Naive B cell (primary cell): ENCODE data around the gene CRAMP1. TPM values are rescaled to one million over a fixed set of nuclear protein-coding genes. Genes with fewer than 3 reads are reported as not detected.
A peak's percentile ranks its signal among the peaks of the same experiment; 100 is the strongest.

ENCODE experiments used
- ATAC-seq, 2 donors: fragments of 150-1000 bp; cut with Tn5 transposase; 2 replicates each; pipeline ENCODE4 v1.10.0; 2021; ENCODE audit warnings: low read depth in 2 of 2, mild to moderate bottlenecking in 2 of 2, moderate library complexity in 2 of 2
- DNase-seq: peaks from one replicate; pipeline ENCODE4 v3.0.0; 2022
- H3K27ac Mint-ChIP-seq, 6 donors: one replicate each; pipeline ENCODE4 v1.8.0; 2020 to 2022; ENCODE audit warnings: mild to moderate bottlenecking in 6 of 6, mixed read lengths in 6 of 6, moderate library complexity in 5 of 6, inconsistent platforms in 2 of 6
- H3K27me3 Mint-ChIP-seq, 3 donors: one replicate each; pipeline ENCODE4 v1.8.0; 2021 to 2022; ENCODE audit warnings: mixed read lengths in 3 of 3, mild to moderate bottlenecking in 1 of 3
- H3K36me3 Mint-ChIP-seq, 2 donors: one replicate each; pipeline ENCODE4 v1.8.0; 2020 to 2022; ENCODE audit warnings: mixed read lengths in 2 of 2, inconsistent platforms in 1 of 2, mild to moderate bottlenecking in 1 of 2
- H3K4me1 Mint-ChIP-seq, 3 donors: one replicate each; pipeline ENCODE4 v1.8.0; 2020 to 2022; ENCODE audit warnings: mixed read lengths in 3 of 3, inconsistent platforms in 1 of 3, mild to moderate bottlenecking in 1 of 3, moderate library complexity in 1 of 3
- H3K4me3 Mint-ChIP-seq, 8 donors: one replicate each; pipeline ENCODE4 v1.8.0; 2020 to 2022; ENCODE audit warnings: mild to moderate bottlenecking in 8 of 8, mixed read lengths in 8 of 8, moderate library complexity in 8 of 8, inconsistent platforms in 2 of 8
- H3K9me3 Mint-ChIP-seq, 7 donors: one replicate each; pipeline ENCODE4 v1.8.0; 2020 to 2022; ENCODE audit warnings: mixed read lengths in 7 of 7, mild to moderate bottlenecking in 5 of 7, inconsistent platforms in 2 of 7, moderate library complexity in 1 of 7
- polyA plus RNA-seq, 6 donors: library from polyadenylated mRNA; unstranded; fragments of 300-500 nt; fragmentation: Illumina TruSeq; gene quantifications; one replicate each; pipeline ENCODE4 v1.2.3, GENCODE V29; 2021; ENCODE audit warnings: low read depth in 6 of 6

The CRAMP1 gene
- polyA plus RNA-seq, 6 donors from 2014 or later: 1.8 to 6.0 (median 2.2) TPM

DNA sequence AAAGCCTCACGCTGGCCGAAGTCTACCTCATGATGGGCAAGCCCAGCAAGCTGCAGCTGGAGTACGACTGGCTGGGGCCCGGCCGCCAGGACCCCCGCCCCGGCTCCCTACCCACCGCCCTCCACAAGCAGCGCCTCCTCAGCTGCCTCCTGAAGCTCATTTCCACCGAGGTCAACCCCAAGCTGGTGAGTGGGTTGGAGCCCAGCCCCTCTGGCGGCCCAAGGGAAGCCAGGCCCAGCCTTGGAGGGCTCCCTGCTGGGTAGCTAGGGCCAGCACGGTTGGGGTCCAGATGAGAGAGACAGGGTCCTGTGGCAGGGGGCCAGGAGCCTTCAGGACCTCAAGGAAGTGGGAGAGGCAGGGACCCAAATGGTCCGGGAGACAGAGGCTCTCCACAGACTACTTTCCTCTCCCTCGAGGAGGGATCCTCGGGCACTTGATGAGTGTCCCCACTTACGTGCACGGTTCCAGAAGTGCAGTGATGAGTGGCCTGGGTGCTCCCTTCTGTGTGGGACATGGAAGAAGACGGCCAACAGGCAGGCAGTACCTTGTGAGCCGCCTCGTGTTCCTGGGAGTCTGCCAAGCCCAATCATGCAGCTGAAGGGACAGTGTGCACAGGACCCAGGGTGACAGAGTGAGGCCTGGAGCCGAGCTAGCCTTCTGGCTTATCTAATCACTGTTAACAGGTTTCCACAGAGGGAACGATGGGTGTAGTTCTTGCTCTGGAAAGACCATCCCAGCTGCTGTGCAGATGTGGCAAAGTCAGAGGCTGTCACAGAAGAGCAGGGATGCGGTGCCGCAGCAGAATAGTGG lies 44.9 kb downstream of the CRAMP1 start:
- H3K4me1 Mint-ChIP-seq: peaks cover 5 to 21% (median 11%) of the 10 kb centered on the region in 3 donors
- H3K27me3 Mint-ChIP-seq: no peaks in the 10 kb centered on the region
- H3K9me3 Mint-ChIP-seq: no peaks in the 10 kb centered on the region
- ATAC-seq: no peak
- no peak for DNase-seq
- peak overlapping the region in 1 of 6 donors; percentile 56 for H3K27ac Mint-ChIP-seq
- peak overlapping the region in 1 of 8 donors; percentile 5 for H3K4me3 Mint-ChIP-seq
- peaks cover 5 to 14% of the 10 kb centered on the region in 2 donors for H3K36me3 Mint-ChIP-seq

DNA sequence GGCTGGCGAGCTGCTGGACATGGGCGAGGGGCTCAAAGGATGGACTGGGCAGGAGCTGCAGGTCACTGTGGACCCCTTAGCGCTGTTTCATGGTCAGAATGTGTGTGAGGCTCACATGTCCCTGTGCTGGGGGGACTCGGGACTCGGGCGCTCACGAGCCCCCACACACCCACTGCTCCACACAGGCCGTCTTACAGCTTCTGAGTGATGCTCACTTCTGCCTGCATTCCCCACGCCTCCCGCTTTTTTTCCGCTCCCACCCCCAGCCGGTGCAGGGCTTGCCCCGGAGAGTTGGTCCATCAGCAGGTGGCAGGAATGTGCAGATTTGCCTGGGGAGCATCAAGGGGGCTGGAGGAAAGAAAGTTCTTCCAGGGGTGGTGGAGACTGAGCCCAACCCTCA lies 45.7 kb downstream of the CRAMP1 start:
- H3K36me3 Mint-ChIP-seq: peaks cover 5 to 14% of the 10 kb centered on the region in 2 donors
- H3K27me3 Mint-ChIP-seq: no peaks in the 10 kb centered on the region
- no peak for DNase-seq
- ATAC-seq: no peak
- H3K4me3 Mint-ChIP-seq: no peak overlapping the region
- H3K27ac Mint-ChIP-seq: no peak overlapping the region
- H3K9me3 Mint-ChIP-seq: no peaks in the 10 kb centered on the region
- peaks cover 5 to 20% (median 11%) of the 10 kb centered on the region in 3 donors for H3K4me1 Mint-ChIP-seq

DNA sequence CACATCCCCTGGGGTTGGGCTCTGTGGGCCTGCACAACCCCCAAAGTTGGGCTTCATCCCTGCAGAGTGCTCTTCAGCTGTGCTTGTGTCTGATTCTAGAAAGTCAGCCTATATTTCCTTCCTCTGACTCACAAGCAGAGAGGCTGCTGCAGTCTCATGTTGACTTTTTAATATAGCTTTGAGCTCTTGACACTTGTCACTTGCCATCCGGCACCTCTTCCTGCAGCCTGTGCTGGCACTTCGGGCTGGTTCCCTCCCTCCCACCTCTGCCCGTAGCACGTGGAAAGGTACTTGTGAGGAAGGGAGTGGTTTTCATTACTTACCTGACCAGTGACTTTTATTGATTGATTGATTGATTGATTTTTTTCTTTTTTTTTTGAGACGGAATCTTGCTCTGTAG lies 46.9 kb downstream of the CRAMP1 start:
- Mint-ChIP-seq H3K4me1 (peaks cover 5 to 20% (median 11%) of the 10 kb centered on the region in 3 donors), H3K9me3 (no peaks in the 10 kb centered on the region), H3K36me3 (peaks cover 10 to 14% of the 10 kb centered on the region in 2 donors), H3K27ac (no peak overlapping the region), H3K27me3 (no peaks in the 10 kb centered on the region), H3K4me3 (no peak overlapping the region)
- DNase-seq (no peak), ATAC-seq (no peak)

DNA sequence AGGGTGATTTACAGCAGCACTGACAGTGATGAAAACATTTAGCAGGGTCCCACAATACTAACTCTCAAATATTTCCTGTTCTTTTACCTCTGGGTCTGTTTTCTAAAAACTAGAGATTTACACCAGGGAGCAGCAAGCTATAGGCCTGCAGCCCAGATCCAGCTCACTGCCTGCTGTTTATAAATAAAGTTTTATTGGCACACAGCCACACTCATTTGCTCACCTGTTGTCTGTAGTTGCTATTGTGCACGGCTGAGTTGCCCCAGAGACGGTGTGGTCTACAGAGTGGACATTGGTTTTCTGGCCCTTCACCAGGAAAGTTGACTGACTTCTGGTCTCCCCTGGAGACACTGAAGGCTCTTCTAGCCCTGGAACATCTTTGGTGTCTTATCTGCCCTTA lies 49.7 kb downstream of the CRAMP1 start:
- no peak overlapping the region for H3K4me3 Mint-ChIP-seq
- no peaks in the 10 kb centered on the region for H3K27me3 Mint-ChIP-seq
- ATAC-seq (no peak), DNase-seq (no peak)
- peaks cover 0 to 8% (median 2%) of the 10 kb centered on the region in 3 donors for H3K4me1 Mint-ChIP-seq
- no peak overlapping the region for H3K27ac Mint-ChIP-seq
- H3K36me3 Mint-ChIP-seq: peaks cover 5 to 6% of the 10 kb centered on the region in 2 donors
- H3K9me3 Mint-ChIP-seq: no peaks in the 10 kb centered on the region

DNA sequence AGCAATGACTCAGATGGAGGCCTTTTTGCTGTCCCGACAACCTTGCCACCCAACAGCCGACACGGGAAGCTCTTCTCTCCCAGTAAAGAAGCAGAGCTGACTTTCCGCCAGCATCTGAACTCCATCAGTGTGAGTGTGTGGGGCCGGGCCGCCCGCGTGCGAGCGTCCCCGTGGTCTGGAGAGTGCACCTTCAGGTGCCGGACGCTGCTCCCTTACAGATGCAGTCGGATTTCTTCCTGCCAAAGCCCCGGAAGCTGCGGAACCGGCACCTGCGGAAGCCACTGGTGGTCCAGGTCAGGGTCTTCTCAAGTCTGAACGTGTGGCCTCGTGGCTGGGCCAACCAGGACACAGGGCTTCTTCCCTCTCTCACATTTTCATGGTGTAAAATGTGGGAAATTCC lies 50.4 kb downstream of the CRAMP1 start:
- peaks cover 5 to 6% of the 10 kb centered on the region in 2 donors for H3K36me3 Mint-ChIP-seq
- ATAC-seq (no peak), DNase-seq (no peak)
- peaks cover 0 to 8% (median 2%) of the 10 kb centered on the region in 3 donors for H3K4me1 Mint-ChIP-seq
- no peaks in the 10 kb centered on the region for H3K27me3 Mint-ChIP-seq
- no peak overlapping the region for H3K27ac Mint-ChIP-seq
- H3K4me3 Mint-ChIP-seq: no peak overlapping the region
- H3K9me3 Mint-ChIP-seq: no peaks in the 10 kb centered on the region

DNA sequence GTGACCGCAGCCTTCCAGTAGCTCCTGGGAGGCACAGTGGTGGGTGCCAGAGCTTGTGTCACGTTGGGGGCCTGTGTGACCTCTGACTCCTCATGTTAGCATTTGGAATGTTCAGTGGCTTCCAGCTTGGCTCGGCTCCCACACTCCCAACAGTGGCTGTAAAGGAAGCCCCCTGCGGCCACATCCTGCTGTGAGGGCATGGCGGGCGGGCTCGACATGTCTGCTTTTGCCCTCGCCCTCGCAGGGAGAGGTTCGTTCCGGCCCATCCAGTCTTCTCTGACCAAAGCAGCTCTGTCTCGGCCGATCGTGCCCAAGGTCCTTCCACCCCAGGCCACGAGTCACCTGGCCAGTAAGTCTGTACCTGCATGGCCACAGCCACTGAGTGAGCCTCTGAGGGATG lies 53.7 kb downstream of the CRAMP1 start:
- DNase-seq: no peak
- H3K4me3 Mint-ChIP-seq: no peak overlapping the region
- ATAC-seq: no peak
- no peaks in the 10 kb centered on the region for H3K9me3 Mint-ChIP-seq
- H3K36me3 Mint-ChIP-seq: peaks cover 12 to 15% of the 10 kb centered on the region in 2 donors
- H3K27me3 Mint-ChIP-seq: no peaks in the 10 kb centered on the region
- H3K4me1 Mint-ChIP-seq: no peaks in the 10 kb centered on the region
- no peak overlapping the region for H3K27ac Mint-ChIP-seq

GRCh38 chr16:1666316-1666715 lies 54.2 kb downstream of the CRAMP1 start:
- Mint-ChIP-seq H3K27ac (no peak overlapping the region), H3K9me3 (no peaks in the 10 kb centered on the region), H3K4me3 (no peak overlapping the region), H3K36me3 (peaks cover 12 to 15% of the 10 kb centered on the region in 2 donors), H3K27me3 (no peaks in the 10 kb centered on the region), H3K4me1 (no peaks in the 10 kb centered on the region)
- ATAC-seq: no peak
- no peak for DNase-seq

DNA sequence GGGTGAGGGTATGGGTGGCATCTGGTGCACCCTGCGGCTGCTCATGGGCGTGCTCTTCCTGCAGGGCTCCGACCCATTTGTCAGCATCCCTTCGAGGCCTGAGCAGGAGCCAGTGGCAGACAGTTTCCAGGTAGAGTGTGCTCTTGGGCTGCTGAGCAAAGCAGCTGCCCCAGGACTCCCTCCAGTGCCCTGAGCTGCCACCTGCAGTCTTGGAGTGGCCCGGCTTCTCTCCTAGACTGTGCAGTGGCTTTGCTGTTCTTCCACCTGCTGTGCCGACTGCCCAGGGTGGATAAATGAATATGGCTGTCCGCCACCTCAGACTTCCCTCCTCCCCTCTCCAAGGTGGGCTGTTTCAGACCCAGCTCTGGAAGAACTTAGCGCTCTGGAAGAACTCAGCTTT lies 55.1 kb downstream of the CRAMP1 start:
- no peaks in the 10 kb centered on the region for H3K9me3 Mint-ChIP-seq
- DNase-seq: no peak
- no peaks in the 10 kb centered on the region for H3K27me3 Mint-ChIP-seq
- peaks cover 20 to 21% of the 10 kb centered on the region in 2 donors for H3K36me3 Mint-ChIP-seq
- no peak overlapping the region for H3K4me3 Mint-ChIP-seq
- ATAC-seq: no peak
- H3K27ac Mint-ChIP-seq: no peak overlapping the region
- no peaks in the 10 kb centered on the region for H3K4me1 Mint-ChIP-seq

DNA sequence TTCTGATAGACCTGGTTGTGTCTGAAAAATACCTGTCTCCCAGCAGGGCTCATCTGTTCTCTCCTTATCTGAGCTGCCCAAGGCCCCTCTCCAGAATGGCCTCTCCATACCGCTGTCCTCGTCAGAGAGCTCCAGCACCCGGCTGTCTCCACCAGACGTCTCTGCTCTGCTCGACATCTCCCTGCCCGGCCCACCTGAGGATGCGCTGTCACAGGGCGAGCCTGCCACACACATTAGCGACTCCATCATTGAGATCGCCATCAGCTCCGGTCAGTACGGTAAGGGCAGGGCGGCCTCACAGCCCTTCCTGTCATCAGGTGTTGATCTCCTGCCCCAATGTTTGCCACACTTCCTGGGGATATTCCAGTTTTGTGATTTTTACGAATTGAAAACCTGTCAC lies 55.8 kb downstream of the CRAMP1 start:
- no peak overlapping the region for H3K27ac Mint-ChIP-seq
- DNase-seq (no peak), ATAC-seq (no peak)
- peaks cover 24 to 27% of the 10 kb centered on the region in 2 donors for H3K36me3 Mint-ChIP-seq
- H3K4me3 Mint-ChIP-seq: no peak overlapping the region
- no peaks in the 10 kb centered on the region for H3K9me3 Mint-ChIP-seq
- H3K27me3 Mint-ChIP-seq: no peaks in the 10 kb centered on the region
- no peaks in the 10 kb centered on the region for H3K4me1 Mint-ChIP-seq

- Mint-ChIP-seq H3K27me3 (no peaks in the 10 kb centered on the region), H3K9me3 (no peaks in the 10 kb centered on the region), H3K27ac (no peak overlapping the region), H3K36me3 (peaks cover 27 to 36% of the 10 kb centered on the region in 2 donors), H3K4me1 (no peaks in the 10 kb centered on the region), H3K4me3 (no peak overlapping the region)
- DNase-seq: no peak
- no peak for ATAC-seq
These were observed 56.6 kb downstream of the CRAMP1 start for GRCh38 chr16:1668612-1669319.

GRCh38 chr16:1669698-1670097 lies 57.5 kb downstream of the CRAMP1 start:
- H3K4me3 Mint-ChIP-seq: no peak overlapping the region

DNA sequence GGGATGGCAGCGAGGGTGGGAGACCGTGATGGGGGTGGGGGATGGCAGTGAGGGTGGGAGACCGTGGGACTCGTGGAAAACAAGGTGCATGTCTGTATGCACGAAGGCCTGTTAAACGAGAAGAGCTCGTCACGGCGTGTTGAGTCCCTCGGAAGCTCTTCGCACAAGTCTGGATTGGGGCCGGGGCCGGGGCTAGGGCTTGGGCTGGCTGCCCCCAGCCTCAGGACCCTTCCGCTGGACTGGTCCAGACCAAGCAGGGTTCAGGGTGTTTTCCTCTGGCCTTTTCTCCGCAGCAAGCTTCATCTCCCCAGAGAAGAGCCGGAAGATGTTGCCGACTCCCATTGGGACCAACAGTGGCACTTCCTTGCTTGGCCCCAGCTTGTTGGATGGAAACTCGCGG lies 58.2 kb downstream of the CRAMP1 start:
- no peaks in the 10 kb centered on the region for H3K4me1 Mint-ChIP-seq
- no peaks in the 10 kb centered on the region for H3K27me3 Mint-ChIP-seq
- H3K36me3 Mint-ChIP-seq: peaks cover 26 to 35% of the 10 kb centered on the region in 2 donors
- DNase-seq: no peak
- H3K27ac Mint-ChIP-seq: no peak overlapping the region
- H3K9me3 Mint-ChIP-seq: no peaks in the 10 kb centered on the region
- ATAC-seq: no peak
- no peak overlapping the region for H3K4me3 Mint-ChIP-seq

More at GRCh38 chr16:1669698-1670097, 57.5 kb downstream of the CRAMP1 start:
- Mint-ChIP-seq H3K36me3 (peaks cover 26 to 36% of the 10 kb centered on the region in 2 donors), H3K4me1 (no peaks in the 10 kb centered on the region), H3K9me3 (no peaks in the 10 kb centered on the region), H3K27ac (peak overlapping the region in 1 of 6 donors; percentile 69), H3K27me3 (no peaks in the 10 kb centered on the region)
- no peak for DNase-seq
- no peak for ATAC-seq

- Mint-ChIP-seq H3K9me3 (no peaks in the 10 kb centered on the region), H3K4me1 (no peaks in the 10 kb centered on the region), H3K4me3 (peak overlapping the region in 1 of 8 donors; percentile 42), H3K27ac (peak overlapping the region in 1 of 6 donors; percentile 52), H3K36me3 (peaks cover 26 to 36% of the 10 kb centered on the region in 2 donors), H3K27me3 (no peaks in the 10 kb centered on the region)
- ATAC-seq: no peak
- no peak for DNase-seq
These were observed 58.7 kb downstream of the CRAMP1 start for GRCh38 chr16:1670866-1671265.
